ENCODE results near the gene KCTD11. TPM values are rescaled to one million over a fixed set of nuclear protein-coding genes. Genes with fewer than 3 reads are reported as not detected.

The KCTD11 gene
- polyA plus RNA-seq, 1 donor (not counting 4 experiments of a cell fraction or from before 2014, with no cell fraction given) = 18.5 TPM

DNA sequence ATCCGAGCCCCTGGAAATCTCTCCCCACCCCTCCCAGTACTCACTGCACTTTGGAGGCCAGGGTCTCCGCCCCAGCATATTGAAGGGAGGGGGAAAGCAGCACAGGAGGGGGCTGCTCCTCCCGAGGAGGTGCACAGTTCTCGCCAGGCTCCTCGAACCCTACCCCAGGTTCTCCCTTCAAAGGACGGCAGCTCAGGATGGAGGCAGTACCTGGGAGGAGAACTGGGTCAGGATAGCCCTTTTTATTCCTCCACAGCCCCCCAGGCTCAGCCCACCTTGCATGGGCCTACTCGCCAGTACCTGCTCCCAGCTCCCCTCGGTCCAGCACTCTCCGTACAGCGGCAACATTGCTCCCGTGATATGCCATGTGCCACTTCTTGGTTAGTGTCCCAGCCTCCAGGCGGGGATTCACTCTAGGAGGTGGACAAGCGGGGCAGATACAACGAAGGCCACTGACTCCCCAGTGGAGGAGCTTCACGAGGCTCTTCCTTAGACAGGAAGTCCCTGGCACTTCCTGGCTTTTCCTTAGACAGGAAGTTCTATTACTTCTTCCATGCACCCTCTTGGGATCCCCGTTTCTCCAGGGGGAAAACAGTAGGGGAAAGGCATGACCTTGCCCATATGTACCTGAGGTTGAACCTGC lies 34.7 kb upstream of the KCTD11 start:
- Histone ChIP-seq H3K27ac (ENCODE audit: control insufficient read depth, insufficient read depth, low read length) (no peak overlapping the region), H3K27me3 (ENCODE audit: control insufficient read depth, extremely low read depth, insufficient read depth, low read length) (no peaks in the 10 kb centered on the region), H3K36me3 (ENCODE audit: control insufficient read depth in 2 of 2, extremely low read depth in 1 of 2, insufficient read depth in 2 of 2, low read length in 2 of 2) (peaks cover 31 to 61% of the 10 kb centered on the region in 2 experiments), H3K9me3 (ENCODE audit: control insufficient read depth, low read depth, low read length) (no peaks in the 10 kb centered on the region), H3K4me3 (ENCODE audit: control insufficient read depth in 2 of 3, extremely low read depth in 1 of 3, insufficient read depth in 2 of 3, low read depth in 1 of 3, low read length in 3 of 3) (no peak overlapping the region), H2AFZ (ENCODE audit: control insufficient read depth, low read length) (no peak overlapping the region), H3K4me1 (ENCODE audit: control insufficient read depth, extremely low read depth, insufficient read depth, low read length) (peaks cover 27% of the 10 kb centered on the region), H3K9ac (ENCODE audit: control insufficient read depth, extremely low read depth, insufficient read depth, low read length) (no peak overlapping the region), H3K9me1 (ENCODE audit: control insufficient read depth, extremely low read depth, insufficient read depth, low read length) (peaks cover 8% of the 10 kb centered on the region), H4K20me1 (ENCODE audit: control insufficient read depth, extremely low read depth, insufficient read depth, low read length) (peaks cover 18% of the 10 kb centered on the region), H3K79me2 (ENCODE audit: control insufficient read depth, insufficient read depth, low read length) (peaks cover 19% of the 10 kb centered on the region), H3K4me2 (ENCODE audit: control insufficient read depth, extremely low read depth, insufficient read depth, low read depth, low read length) (no peak overlapping the region)
- TF ChIP-seq, protein P1, sequence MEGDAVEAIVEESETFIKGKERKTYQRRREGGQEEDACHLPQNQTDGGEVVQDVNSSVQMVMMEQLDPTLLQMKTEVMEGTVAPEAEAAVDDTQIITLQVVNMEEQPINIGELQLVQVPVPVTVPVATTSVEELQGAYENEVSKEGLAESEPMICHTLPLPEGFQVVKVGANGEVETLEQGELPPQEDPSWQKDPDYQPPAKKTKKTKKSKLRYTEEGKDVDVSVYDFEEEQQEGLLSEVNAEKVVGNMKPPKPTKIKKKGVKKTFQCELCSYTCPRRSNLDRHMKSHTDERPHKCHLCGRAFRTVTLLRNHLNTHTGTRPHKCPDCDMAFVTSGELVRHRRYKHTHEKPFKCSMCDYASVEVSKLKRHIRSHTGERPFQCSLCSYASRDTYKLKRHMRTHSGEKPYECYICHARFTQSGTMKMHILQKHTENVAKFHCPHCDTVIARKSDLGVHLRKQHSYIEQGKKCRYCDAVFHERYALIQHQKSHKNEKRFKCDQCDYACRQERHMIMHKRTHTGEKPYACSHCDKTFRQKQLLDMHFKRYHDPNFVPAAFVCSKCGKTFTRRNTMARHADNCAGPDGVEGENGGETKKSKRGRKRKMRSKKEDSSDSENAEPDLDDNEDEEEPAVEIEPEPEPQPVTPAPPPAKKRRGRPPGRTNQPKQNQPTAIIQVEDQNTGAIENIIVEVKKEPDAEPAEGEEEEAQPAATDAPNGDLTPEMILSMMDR (optimal IDR thresholded peaks at IDR 0.05 in 1 of 3, IDR thresholded peaks at IDR 0.05 in 1 of 3, conservative IDR thresholded peaks at IDR 0.05 in 1 of 3; ENCODE audit: extremely low read depth in 1 of 3, insufficient read depth in 2 of 3, low read length in 3 of 3) = no peak
- no peak for TF ChIP-seq EZH2 (IDR thresholded peaks at IDR 0.05; ENCODE audit: low read length)
- FAIRE-seq (no peak), DNase-seq (ENCODE audit: low read depth, low spot score) (no peak)
- dilution Hi-C loops (cut with MboI; ENCODE audit: extremely low pct_ligation_motif_present, low sequenced_read_pairs) = no loop called here

DNA sequence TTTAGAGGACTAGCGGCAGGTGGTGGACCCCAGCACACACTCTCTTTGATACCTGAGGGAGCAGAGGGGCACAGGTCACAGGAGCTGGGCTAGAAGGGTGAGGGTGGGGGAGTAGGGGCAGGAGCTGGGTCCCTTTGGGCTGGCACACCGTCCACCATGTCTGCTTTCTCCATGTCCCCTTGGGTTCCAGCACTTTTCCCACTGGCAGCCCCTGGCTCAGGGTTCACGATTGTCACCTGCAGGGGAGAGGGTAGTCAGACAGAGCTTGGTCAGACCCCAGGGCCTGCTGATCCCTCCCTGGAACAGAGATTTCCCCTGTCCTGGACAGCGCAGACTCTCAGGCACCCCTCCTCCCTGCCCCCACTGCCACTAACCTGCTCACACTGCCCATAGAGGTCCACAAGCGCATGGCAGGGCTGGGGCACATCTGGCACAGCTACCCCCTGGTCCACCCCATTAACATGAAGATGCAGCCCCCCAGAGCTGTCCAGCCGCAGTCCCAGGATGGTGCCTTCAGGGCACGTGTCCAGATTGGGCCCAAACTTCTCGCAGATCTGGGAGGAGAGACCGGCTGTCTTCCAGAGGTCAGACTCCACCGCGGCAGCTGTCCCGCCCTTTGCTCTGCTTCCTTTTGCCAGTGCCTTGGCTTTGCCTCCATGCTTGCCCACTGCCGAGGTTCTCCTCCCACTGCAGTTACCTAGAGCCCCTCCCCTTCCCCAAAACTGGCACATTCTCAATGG lies 33.7 kb upstream of the KCTD11 start:
- Histone ChIP-seq H2AFZ (ENCODE audit: control insufficient read depth, low read length) (no peak overlapping the region), H3K9me3 (ENCODE audit: control insufficient read depth, low read depth, low read length) (no peaks in the 10 kb centered on the region), H3K79me2 (ENCODE audit: control insufficient read depth, insufficient read depth, low read length) (peaks cover 10% of the 10 kb centered on the region), H3K9me1 (ENCODE audit: control insufficient read depth, extremely low read depth, insufficient read depth, low read length) (peaks cover 8% of the 10 kb centered on the region), H3K27ac (ENCODE audit: control insufficient read depth, insufficient read depth, low read length) (no peak overlapping the region), H3K4me2 (ENCODE audit: control insufficient read depth, extremely low read depth, insufficient read depth, low read depth, low read length) (no peak overlapping the region), H3K9ac (ENCODE audit: control insufficient read depth, extremely low read depth, insufficient read depth, low read length) (no peak overlapping the region), H4K20me1 (ENCODE audit: control insufficient read depth, extremely low read depth, insufficient read depth, low read length) (peaks cover 8% of the 10 kb centered on the region), H3K4me3 (ENCODE audit: control insufficient read depth in 2 of 3, extremely low read depth in 1 of 3, insufficient read depth in 2 of 3, low read depth in 1 of 3, low read length in 3 of 3) (no peak overlapping the region), H3K36me3 (ENCODE audit: control insufficient read depth in 2 of 2, extremely low read depth in 1 of 2, insufficient read depth in 2 of 2, low read length in 2 of 2) (peaks cover 31 to 61% of the 10 kb centered on the region in 2 experiments), H3K4me1 (ENCODE audit: control insufficient read depth, extremely low read depth, insufficient read depth, low read length) (peaks cover 21% of the 10 kb centered on the region), H3K27me3 (ENCODE audit: control insufficient read depth, extremely low read depth, insufficient read depth, low read length) (no peaks in the 10 kb centered on the region)
- no peak for FAIRE-seq
- DNase-seq (ENCODE audit: low read depth, low spot score) = no peak
- TF ChIP-seq, protein P1 (optimal IDR thresholded peaks at IDR 0.05 in 1 of 3, IDR thresholded peaks at IDR 0.05 in 1 of 3, conservative IDR thresholded peaks at IDR 0.05 in 1 of 3; ENCODE audit: extremely low read depth in 1 of 3, insufficient read depth in 2 of 3, low read length in 3 of 3) = no peak
- TF ChIP-seq EZH2 (IDR thresholded peaks at IDR 0.05; ENCODE audit: low read length) = no peak
- dilution Hi-C loops (cut with MboI; ENCODE audit: extremely low pct_ligation_motif_present, low sequenced_read_pairs) = no loop called here

Measured in keratinocyte (primary cell).